ENCODE data around the gene TTC39A.
A peak's percentile ranks its signal among the peaks of the same experiment; 100 is the strongest.

Gene TTC39A

DNA sequence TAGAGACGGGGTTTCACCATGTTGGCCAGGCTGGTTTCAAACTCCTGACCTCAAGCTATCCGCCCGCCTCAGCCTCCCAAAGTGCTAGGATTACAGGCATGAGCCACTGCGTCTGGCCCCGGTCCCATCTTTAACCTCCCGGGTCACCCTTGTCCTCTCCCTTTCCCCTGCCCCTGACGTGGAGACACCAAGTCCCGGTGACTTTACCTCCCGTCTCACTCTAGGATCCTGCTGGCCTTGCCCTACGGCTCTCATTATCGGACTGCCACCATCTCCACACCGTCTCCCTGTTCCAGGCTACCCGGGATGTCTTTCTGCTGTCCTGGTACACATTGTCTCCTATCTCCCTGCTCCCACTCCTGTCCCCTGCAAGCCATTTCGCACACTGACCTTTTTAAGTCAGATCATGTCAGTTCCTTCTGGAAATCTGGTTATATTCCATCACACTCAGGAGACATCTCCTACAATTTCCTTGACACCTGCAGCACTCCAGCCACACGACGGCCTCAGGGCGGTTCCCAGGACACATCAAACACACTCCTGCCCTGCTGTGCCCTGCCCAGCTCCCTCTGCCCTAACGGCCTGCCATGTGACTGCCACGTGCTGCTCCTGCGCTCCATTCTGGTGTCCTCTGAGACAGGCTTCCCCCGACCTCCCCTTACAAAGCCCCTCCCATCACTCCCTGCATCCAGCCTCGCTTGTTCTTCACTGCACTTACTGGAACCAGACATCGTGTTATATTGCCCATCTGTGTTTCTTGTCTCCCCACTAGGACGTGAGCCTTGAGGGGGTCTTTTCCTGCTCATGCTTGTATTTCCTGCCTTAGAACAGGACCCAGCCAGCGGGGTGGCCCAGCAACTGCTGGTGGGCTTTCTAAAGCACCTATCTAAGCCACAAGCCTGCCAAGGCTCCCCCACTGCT is 32.7 kb downstream of the TTC39A start:
- no peak for DNase-seq (ENCODE audit: low spot score)

DNA sequence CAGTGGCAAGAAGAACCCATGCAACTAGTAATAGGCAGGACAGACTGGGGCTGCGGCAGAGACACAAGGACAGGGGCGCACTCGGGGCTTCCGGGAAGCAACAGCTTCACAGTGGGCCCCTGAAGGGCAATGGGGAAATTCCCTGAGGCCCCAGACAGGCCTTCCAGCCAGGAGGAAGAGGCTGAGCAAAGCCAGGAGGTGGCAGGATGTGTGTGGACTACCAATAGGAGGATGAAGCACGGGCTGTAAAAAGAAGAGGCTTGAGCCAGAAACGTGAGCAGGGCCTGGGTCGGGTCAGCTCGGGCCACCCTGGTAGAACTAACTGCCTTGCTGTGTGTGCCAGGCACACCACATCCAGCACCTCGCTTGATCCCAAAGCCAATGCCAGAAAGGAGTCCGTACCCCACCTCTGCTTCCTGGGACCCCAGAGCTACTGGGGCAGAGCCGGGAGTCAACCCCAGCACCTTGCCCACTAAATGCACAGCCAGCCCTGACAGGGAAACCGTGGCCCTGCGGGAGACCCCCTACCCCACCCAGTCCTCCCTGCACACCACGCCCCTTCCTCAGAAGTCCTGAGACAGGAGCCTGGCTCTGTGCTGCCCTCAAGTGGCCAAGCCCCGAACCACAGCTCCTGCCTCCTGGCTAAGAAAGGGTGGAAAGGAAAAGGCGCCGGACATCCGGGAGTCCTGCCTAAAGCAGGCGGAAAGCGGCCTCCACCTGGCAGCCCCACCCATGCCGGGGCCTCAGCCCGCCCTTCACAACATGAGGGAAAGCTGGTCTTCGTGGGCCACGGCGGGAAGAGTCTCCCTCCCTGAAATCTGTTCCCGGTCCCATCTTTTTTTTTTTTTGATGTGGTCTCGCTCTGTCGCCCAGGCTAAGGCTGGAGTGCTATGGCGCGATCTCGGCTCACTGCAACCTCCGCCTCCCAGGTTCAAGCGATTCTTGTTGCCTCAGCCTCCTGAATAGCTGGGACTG is 33.7 kb downstream of the TTC39A start:
- DNase-seq (ENCODE audit: low spot score), result peak; percentile 83

DNA sequence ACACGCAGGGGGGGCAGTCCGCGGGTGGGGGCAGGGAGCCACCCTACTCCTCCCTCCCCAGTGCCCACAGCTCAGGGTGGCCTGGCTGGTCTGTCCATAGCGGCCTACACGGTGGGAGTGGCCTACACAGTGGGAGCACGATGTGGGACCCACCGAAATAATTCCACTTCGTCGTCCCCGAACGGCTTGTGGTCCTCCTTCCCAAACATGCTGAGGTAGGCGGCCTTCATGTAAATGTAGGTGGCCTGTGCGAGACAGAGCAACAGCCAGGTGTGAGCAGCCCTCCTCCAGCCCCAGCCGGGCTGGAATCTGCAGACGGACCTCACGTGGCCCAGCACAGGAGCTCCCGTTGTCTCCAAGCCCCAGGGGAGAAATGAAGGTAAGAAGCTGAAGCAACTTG is 34.4 kb downstream of the TTC39A start:
- no peak for DNase-seq (ENCODE audit: low spot score)

DNA sequence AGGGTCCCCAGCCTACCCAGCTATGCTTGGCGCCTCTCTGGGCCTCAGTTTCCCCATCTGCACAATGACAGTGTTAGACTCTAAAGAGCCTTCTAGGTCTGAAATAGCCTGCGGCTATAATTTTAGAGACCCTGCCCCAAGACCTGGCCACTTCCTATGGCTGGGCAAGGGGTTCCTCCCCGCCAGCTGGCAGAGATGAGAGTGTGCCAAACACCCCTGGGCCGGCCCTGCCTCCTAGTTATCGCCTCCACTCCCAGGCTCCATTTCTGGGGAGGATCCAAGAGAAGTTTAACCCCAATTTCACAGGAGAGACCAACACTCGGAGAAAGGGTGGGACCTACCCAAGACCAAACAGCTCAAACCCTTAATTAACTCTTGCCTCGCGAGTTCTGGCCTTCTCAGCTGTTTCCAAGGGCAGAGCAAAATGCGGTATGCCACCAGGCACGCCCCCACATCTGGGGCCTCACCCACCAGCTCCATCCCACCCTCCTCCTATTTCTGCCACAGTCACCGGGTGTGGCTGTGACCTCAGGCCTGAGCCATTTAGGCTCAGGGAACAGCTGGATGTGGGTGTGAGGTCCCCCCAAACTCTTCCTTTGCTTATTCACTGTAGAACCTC is 35.7 kb downstream of the TTC39A start:
- no peak for DNase-seq (ENCODE audit: low spot score)

DNA sequence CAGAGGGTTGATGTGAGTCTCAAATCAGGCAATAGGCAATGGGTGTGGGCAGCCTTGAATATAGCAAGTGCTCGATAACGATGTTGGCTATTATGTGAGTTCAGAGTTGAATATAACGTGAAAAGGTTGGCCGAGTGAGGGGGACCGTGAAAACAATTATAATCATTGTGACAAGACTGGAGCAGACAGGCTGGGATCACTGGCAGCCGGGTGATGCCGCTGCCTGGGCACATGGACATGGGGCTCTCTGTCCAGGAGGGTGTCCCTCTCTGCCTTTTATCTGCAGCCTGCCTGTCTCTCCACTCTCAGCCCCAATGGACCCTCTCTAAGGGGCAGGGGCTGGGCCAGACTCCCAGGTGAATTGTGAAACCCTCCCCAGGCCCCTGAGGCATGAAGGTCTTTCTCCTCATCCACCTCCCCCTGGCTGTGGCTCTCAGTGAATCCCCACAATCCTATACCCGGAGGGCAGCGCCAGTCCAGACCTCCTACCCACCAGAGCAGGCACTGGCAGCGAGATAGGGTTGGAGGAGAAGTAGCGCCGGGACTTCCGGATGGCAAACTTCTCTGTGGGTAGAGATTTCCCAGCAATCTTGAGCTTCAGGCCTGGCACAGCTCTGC is 36.4 kb downstream of the TTC39A start:
- no peak for DNase-seq (ENCODE audit: low spot score)

DNA sequence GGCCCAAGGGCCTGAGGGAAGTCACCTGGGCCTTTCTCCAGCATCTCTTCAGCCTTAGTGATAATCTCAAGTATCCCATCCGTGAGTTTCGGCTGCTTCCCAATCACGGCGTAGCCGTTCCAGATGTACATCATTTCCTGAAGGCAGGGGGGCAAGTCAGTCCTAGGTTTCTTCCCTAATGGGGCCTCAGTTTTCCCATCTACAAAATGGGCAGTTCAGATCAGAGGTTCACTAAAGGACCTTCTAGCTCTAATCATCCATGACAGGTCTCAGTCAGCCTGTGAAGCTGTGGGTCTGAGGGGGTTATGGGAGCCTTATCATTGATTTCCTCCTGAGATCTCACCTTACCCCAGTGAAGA is 39.9 kb downstream of the TTC39A start:
- no peak for DNase-seq (ENCODE audit: low spot score)

DNA sequence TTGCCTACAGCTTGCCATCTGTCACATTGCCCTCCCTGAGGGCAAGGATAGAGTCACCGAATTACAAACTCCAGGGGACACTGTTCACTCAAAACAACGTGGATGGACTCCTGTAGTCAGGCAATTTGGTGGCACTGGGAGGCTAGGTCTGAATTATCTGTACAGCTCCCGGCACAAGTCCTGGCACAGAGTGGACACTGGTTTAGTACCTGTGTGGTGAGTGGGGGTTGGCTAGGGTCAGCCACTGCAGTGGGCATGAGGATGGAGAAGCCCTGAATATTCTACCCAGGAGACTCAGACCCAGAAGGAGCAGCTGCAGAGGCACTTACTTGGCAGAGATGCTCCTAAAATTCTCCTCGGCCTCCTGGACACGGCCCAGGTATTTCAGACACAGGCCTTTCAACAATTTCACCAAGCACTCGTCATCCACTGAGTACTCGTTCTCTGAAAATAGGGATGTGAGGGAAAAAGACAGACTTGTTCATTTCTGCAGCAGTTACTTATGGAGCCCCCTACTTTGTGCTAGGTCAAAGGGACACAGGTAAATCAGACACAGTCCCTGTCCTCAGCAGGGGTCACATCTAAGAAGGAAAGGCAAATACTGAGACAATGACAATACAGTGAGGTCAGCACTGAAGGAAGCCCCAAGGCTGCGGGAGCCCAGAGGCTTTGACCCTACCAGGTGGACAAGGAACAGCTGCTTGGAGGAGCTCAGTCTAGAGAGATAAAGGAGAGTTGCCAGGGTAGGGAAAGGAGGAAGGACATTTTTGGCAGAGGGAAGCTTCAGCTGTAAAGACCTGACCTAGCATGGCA is 40.5 kb downstream of the TTC39A start:
- DNase-seq (ENCODE audit: low spot score), result no peak

DNA sequence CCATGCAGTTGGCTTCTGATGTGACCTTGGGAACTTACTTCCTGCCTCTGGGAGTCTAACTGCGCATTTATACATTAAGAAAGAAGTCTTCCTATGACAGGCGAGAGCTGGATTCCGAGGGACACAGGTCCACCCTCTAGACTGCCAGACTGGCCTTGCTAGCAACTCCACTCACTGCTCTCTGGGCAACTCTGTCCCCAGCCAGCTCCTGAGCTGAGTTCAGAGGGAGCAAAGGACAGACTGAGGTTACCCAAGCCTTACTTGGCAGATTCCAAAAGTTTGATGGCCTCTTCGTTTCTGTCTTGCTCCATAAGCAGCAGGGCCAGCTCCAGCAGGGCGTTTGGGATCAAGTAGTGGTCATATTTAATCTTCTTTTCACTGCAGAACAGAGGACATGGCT is 41.8 kb downstream of the TTC39A start:
- DNase-seq (ENCODE audit: low spot score), result no peak

DNA sequence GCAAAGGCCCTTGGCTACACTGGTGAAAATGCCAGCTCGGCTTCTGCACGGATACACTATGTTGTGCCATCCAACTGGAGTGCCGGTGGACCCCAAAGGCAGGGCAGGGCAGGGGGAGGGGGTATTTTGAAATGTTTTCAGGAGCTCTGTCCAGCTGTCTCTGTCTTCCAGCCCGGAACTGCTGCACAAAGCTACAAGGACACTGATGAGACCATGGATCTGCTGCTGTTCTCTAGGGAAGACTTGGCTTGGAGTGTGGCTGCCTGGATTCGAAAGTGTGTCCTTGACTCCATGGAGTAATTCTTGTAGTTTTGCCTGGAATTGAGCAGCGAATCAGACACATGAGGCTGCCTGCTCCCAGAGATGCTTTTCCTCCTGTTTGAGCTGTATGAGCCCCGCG is 42.4 kb downstream of the TTC39A start:
- no peak for DNase-seq (ENCODE audit: low spot score)

DNA sequence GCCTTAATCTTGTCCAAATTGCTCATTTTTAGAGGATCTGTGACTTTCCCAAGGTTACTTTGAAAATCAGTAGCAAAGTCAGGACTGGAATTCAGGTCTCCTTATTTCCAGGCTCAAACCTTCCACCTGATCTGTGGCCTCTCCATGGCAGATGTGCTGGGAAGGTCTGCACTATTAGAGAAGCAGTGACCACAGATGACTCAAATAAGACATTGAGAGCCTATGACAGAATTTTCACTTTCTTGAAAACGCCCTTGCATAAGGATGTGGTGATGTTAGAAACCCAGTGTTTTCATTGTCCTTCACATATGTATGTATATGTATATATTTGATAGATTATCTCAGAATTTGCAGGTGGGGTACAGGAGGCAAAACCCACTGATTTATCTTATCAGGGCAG is 45.3 kb downstream of the TTC39A start:
- no peak for DNase-seq (ENCODE audit: low spot score)

DNA sequence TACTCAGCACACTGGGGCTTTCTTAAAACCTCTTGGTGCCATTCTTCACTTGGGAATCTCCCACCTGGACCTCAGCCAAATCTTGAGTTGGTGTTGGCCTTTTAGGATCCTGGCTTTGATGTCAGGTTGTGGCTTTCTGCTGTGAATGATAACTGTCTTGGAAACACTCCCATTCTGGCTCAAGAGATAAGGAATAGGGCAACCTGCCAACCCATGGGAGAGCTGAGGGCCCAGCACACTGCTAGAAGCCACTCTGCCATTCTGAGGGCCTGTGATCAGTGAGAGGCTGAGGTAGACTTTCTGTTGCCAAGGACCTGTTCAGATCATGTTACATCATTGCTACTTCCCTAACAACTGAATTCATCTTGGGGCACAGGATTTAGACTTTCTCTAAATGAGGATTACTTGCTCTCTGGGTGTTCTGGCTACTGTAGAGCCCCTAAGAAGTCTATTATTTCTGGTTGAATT is 45.8 kb downstream of the TTC39A start:
- DNase-seq (ENCODE audit: low spot score), result no peak

DNA sequence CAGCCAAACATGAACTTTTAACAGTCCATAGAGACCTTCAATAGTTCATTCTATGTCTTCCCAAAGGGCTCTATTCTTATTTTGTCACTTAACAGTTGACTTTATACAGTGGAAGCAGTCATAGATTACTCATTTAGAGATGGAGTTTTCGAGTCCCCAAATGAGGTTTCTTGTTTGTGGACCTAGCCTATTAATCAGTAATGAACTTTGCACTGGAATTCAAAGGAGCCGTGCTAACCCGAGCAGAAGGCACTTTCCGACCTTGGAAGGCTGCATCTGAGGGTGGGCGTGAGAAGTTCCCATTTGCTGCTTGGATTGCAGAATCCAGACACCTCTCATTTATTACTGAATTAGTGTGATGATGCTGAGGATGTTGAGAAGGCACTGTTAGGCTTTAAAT is 46.4 kb downstream of the TTC39A start:
- no peak for DNase-seq (ENCODE audit: low spot score)

DNA sequence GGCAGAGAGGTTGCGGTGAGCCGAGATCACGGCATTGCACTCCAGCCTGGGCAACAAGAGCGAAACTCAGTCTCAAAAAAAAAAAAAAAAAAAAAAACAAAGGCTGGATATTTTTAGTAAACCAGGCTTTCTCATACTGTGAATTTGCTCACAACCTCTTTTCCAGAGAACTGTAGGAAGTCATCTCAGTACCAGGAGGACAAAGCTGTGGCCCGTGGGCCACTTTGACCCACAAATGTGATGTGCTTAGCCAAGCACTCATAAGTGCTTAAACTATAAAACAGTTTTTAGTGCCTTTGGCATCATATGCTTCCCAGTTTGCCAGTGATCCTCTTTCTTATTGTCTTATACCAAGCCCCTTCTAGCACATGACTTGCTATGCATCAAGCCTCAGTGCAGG is 47.8 kb downstream of the TTC39A start:
- DNase-seq (ENCODE audit: low spot score), result no peak

DNA sequence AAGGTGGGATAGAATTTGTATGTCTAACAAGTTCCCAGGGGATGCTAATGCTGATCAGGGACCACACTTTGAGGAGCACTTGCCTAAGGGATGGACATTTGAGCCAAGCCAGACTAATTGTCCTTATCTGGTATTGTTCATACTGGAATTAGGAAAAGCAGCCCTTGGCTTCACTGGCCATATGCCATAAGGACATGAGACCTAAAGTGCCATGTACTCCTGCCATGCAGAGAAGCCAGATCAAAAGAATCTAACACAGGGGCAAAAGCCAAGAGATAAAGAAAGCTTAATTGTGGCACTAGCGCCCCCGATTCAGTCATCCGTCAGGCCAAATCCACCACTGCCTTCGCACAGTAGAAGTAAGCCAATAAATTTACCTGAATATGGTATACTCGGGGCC is 48.6 kb downstream of the TTC39A start:
- no peak for DNase-seq (ENCODE audit: low spot score)

DNA sequence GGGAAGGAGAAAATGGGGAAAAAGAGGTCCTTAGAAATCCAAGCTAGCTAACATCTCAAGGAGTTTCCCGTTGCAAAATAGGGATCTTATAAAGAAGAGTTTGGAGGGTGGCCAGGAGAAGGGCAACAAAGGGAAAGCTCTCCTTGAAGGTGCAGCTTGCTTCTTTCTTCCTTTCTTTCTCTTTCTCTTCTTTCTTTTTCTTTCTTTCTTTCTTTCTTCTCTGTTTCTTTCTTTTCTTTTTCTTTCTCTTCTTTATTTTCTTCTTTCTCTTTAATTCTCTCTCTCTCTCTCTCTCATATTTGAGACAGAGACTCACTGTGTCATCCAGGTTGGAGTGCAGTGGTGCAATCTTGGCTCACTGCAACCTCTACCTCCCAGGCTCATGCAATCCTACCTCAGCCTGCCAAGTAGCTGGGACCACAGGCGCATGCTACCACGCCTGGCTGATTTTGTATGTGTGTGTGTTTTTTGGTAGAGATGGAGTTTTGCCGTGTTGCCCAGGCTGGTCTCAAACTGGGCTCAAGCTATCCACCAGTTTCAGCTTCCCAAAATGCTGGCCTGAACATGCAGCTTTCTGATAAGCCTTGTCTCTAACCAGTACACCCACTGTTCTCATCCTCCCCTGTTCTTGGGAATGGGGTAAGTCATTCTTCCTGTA is 49.9 kb downstream of the TTC39A start:
- no peak for DNase-seq (ENCODE audit: low spot score)

DNA sequence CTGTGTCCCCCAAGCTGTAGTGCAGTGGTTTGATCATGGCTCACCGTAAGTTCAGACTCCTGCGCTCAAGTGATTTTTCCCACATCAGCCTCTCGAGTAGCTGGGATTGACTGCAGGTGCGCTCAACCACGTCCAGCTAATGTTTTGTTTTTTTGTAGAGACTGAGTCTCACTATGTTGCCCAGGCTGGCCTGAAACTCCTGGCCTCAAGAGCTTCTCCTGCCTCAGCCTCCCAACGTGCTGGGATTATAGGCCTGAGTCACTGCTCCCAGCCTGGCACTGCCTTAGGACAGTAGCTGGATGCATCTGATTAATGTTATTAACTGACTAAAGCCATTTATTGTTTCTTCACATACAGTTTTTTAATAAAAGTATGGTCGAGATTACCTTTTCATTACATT is 54.1 kb downstream of the TTC39A start:
- DNase-seq (ENCODE audit: low spot score), result no peak

DNA sequence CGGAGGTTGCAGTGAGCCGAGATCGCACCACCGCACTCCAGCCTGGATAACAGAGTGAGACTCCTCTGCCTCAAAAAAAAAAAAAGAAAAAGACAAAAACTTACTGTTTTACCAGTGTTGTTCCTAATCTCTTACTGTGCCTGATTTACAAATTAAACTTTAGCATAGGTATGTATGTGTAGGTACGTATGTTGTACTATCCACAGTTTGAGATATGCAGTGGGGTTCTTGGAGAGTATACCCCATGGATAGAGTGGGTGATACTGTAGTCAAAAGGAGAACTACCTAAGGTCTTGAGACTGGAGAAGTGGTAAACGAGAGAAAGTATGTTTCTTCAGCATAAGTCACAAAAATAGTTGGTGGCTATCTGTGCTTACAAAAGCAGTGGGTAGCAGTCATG is 55.7 kb downstream of the TTC39A start:
- DNase-seq (ENCODE audit: low spot score), result no peak

DNA sequence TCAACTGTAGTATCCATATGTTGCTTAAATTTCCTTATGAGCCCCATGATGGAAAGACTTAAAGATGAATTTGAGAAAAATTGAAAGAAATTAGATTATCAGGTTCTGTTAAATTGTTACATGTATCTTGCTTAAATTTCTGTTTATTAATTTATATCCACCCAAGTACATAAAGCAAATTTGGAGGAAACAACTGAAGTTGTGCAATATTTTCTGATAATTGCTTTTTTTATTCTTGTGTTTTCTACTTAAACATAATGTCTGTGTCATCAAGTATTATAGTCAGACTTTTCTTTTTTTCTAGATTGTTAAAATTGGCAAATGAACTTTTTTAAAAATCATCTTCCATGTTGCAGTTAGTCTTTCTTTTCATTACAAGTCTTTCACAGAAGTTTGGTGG is 57.4 kb downstream of the TTC39A start:
- no peak for DNase-seq (ENCODE audit: low spot score)

DNA sequence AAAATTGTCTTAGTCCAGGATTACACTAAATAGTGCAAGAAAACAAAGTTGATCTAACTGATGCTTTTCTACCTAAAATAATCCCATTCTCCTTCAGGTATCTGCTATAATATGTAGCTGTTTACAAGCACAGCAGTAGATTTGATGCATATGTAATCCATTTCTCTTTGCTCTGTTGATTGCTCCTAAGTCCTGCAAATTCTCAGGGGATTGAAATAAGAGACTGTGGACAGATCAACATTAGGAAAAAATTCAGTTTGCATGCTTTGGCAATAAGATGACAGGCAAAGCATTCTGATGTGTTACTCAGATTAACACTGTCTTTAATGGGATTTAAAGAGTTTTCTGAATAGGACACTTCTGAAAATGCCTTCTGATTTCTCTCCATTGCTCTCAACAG is 59.6 kb downstream of the TTC39A start:
- no peak for DNase-seq (ENCODE audit: low spot score)

DNA sequence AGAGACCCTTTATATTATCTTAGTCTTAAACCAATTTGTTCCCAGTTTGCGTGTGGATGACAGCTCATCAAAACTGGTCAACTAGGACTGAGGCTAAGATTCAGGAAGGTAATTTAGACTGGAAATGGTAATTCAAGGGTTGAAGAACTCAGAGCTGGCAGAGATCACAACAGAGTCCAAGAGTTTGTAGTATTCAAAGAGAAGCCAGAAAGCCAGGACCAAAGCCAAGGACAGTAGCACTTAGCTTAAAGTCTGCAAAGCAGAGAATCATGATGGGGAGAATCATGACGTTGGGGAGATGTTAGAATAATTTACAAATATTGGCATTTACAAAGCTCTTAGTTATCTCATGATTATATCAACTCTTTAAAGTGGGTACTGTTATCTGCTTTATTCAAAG is 61.7 kb downstream of the TTC39A start:
- peak; percentile 8 for DNase-seq (ENCODE audit: low spot score)

DNA sequence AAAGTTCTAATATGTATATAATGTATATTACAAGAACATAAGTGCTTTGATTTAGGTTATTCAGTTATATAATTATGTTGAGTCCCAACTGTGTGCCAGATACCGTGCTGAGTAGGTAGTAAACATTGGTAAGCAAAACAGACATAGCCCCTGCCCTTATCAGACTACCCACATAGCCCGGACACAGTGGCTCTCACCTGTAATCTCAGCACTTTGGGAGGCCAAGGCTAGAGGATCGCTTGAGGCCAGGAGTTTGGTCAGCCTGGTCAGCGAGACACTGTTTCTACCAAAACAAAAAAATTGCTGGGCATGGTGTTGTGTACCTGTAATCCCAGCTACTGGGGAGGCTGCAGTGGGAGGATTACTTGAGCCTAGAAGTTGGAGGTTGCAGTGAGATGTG is 63.6 kb downstream of the TTC39A start:
- DNase-seq (ENCODE audit: low spot score), result no peak
